HepG2 (cell line): ENCODE results near the gene CCNQ. TPM values are rescaled to one million over a fixed set of nuclear protein-coding genes. Genes with fewer than 3 reads are reported as not detected.

Experiments
- AHR ChIP-seq: IDR thresholded peaks from 2 replicates; pipeline ENCODE4 v1.6.1; 2018; ENCODE audit warnings: missing genetic modification reagents, missing compliant biosample characterization
- ARHGAP35 ChIP-seq: sonication (generic); formaldehyde crosslinking; IDR thresholded peaks from 2 replicates; pipeline ENCODE4 v1.9.0; 2022; ENCODE audit warnings: mild to moderate bottlenecking, inconsistent platforms, moderate library complexity, missing genetic modification reagents, borderline replicate concordance
- ERF ChIP-seq: IDR thresholded peaks from 2 replicates; pipeline ENCODE4 v1.6.1; 2018; ENCODE audit warnings: missing biosample characterization, missing genetic modification reagents
- HIVEP1 ChIP-seq: sonication (generic); formaldehyde crosslinking; IDR thresholded peaks from 2 replicates; pipeline ENCODE4 v1.4.0; 2020; ENCODE audit warnings: mild to moderate bottlenecking, missing genetic modification reagents
- HNRNPK ChIP-seq: fragments of 200-400 bp; formaldehyde crosslinking; IDR thresholded peaks from 2 replicates; pipeline ENCODE4 v1.6.1; 2018; ENCODE audit warnings: low read length, low read depth, moderate library complexity, mild to moderate bottlenecking; ENCODE audit not compliant: poor library complexity, severe bottlenecking
- HOXA9 ChIP-seq: sonication (generic); formaldehyde crosslinking; IDR thresholded peaks from 2 replicates; pipeline ENCODE4 v1.8.1; 2022; ENCODE audit warnings: missing genetic modification reagents, mild to moderate bottlenecking, moderate library complexity, borderline replicate concordance
- MED1 ChIP-seq: sonication (generic); formaldehyde crosslinking; IDR thresholded peaks from 2 replicates; pipeline ENCODE4 v1.4.0; 2020; ENCODE audit warnings: missing genetic modification reagents
- PHB2 ChIP-seq: fragments of 450-650 bp; IDR thresholded peaks from 2 replicates; pipeline ENCODE4 v1.6.1; 2018; ENCODE audit not compliant: partially characterized antibody
- PHF21A ChIP-seq: sonication (generic); formaldehyde crosslinking; IDR thresholded peaks from 2 replicates; pipeline ENCODE4 v1.5.0; 2020; ENCODE audit warnings: mild to moderate bottlenecking, missing genetic modification reagents
- RELA ChIP-seq: sonication (generic); formaldehyde crosslinking; IDR thresholded peaks from 2 replicates; pipeline ENCODE4 v1.4.0; 2020; ENCODE audit warnings: missing genetic modification reagents
- RFX5 ChIP-seq: IDR thresholded peaks from 2 replicates; pipeline ENCODE4 v1.6.1; 2011; ENCODE audit warnings: low read depth, low read length, improper control_type of control experiment
- TGIF2 ChIP-seq: IDR thresholded peaks from 2 replicates; pipeline ENCODE4 v1.6.1; 2016; ENCODE audit warnings: control low read depth, missing compliant biosample characterization
- ZFAT ChIP-seq: sonication (generic); formaldehyde crosslinking; conservative IDR thresholded peaks from 2 replicates; pipeline ENCODE4 v1.8.1; 2023; ENCODE audit warnings: missing genetic modification reagents, inconsistent platforms
- ZNF460 ChIP-seq: sonication (generic); formaldehyde crosslinking; IDR thresholded peaks from 2 replicates; pipeline ENCODE4 v1.5.1; 2020; ENCODE audit warnings: missing genetic modification reagents, mild to moderate bottlenecking, borderline replicate concordance
- ZNF468 ChIP-seq: sonication (generic); formaldehyde crosslinking; IDR thresholded peaks from 2 replicates; pipeline ENCODE4 v1.8.0; 2022; ENCODE audit warnings: mild to moderate bottlenecking, moderate library complexity, missing genetic modification reagents
- ZNF605 ChIP-seq: sonication (generic); formaldehyde crosslinking; IDR thresholded peaks from 2 replicates; pipeline ENCODE4 v1.8.0; 2022; ENCODE audit warnings: mild to moderate bottlenecking, missing genetic modification reagents
- ZNF616 ChIP-seq: sonication (generic); formaldehyde crosslinking; IDR thresholded peaks from 2 replicates; pipeline ENCODE4 v1.5.0; 2020; ENCODE audit warnings: low read depth, mild to moderate bottlenecking, missing genetic modification reagents
- ZNF772 ChIP-seq: sonication (generic); formaldehyde crosslinking; IDR thresholded peaks from 2 replicates; pipeline ENCODE4 v1.5.0; 2020; ENCODE audit warnings: mild to moderate bottlenecking, missing genetic modification reagents
- ZNF879 ChIP-seq: sonication (generic); formaldehyde crosslinking; IDR thresholded peaks from 2 replicates; pipeline ENCODE4 v1.8.1; 2023; ENCODE audit warnings: missing genetic modification reagents
- polyA plus RNA-seq, 8 experiments: library from polyadenylated mRNA; depleted of rRNA in 3 of 8; stranded (reverse) in 7 of 8; unstranded in 1 of 8; fragments of >200 nt; fragmentation: Illumina TruSeq in 4 of 8; extraction: Trizol in 4 of 8; gene quantifications; 2 replicates each; pipeline versions ENCODE4 v1.2.1 to v1.2.3, GENCODE V29; 2011 to 2016; ENCODE audit warnings: low read depth in 4 of 8, missing spikeins in 1 of 8, mixed read lengths in 1 of 8; ENCODE audit not compliant: insufficient read depth in 1 of 8
- total RNA-seq, 5 experiments: library from RNA; depleted of rRNA; stranded (reverse); fragments of >200 nt; fragmentation: Illumina TruSeq; extraction: Trizol; gene quantifications; 2 replicates each; pipeline ENCODE4 v1.2.3, GENCODE V29; 2016; ENCODE audit warnings: low read depth in 1 of 5
- TF ChIP-seq, protein P1 (sequence below): sonication (generic); formaldehyde crosslinking; IDR thresholded peaks from 2 replicates; pipeline ENCODE4 v1.4.0; 2020; ENCODE audit warnings: mild to moderate bottlenecking, missing genetic modification reagents
- TF ChIP-seq, protein P2 (sequence below): IDR thresholded peaks from 2 replicates; pipeline ENCODE4 v1.6.1; 2016; ENCODE audit warnings: low read depth, control low read depth
- TF ChIP-seq, protein P3 (sequence below): sonication (generic); formaldehyde crosslinking; conservative IDR thresholded peaks from 2 replicates; pipeline ENCODE4 v1.4.0; 2020; ENCODE audit warnings: mild to moderate bottlenecking, missing genetic modification reagents, moderate library complexity
- TF ChIP-seq, protein P4 (sequence below): IDR thresholded peaks from 2 replicates; pipeline ENCODE4 v1.6.1; 2016

The CCNQ gene
- total and polyA plus RNA-seq, 2 of the 13 experiments (the other 11 are each of a cell fraction or from before 2014, with no cell fraction given) = 15.0 to 25.5 TPM

DNA sequence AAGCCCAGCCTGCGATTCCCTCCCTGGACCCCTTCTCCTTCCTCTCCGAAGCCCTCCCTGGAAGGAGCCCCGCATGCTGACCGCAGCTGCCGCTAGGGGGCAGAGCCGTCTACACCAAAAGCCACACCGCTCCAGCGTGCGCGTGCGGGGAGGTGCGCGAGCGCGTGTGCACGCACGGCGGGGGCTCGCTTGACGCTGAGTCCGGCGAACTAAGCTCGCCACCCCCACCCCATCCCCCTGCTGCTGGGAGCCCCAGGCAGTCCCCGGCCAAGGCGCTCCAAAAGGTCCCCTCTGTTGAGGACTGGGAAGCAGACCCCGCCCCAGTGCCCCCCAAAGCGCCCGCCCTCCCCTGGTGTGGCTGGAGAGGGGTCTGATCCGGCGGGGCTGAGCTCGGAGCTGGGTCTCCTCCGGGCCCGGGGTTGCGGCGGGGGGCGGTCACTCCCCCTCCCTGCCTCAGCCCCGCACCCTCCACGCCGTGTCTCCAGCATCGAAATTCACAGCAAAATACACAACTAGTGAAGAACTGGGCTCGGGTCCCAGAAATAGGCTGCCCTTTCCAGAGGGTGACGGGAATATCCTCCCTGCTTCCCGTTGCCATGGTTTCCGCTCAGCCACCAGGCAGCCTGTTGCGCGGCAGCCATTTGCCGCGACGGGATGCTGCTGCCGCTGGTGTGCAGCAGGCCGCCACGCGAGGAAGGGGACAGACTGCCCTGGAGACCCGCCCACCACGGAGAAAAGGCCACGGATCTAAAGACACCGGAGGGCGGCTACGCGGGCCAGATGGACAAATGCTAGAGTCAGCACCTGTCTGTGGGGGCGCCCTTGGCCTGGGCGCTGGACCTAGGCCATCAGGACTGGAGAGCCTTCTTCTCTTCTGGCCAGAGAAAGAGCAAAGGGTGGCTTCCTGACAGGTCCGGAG lies 11.2 kb upstream of the CCNQ start (continued):
- TF ChIP-seq ZNF879 (CRISPR knock-in tag) = no peak
- peak; percentile 72 for TF ChIP-seq MED1
- TF ChIP-seq AHR (CRISPR knock-in tag) = no peak
- no peak for TF ChIP-seq ARHGAP35
- TF ChIP-seq PHB2 = no peak
- TF ChIP-seq RFX5 = no peak
- TF ChIP-seq RELA (CRISPR knock-in tag) = no peak
- no peak for TF ChIP-seq ZNF616 (CRISPR knock-in tag)
- TF ChIP-seq ZFAT (CRISPR knock-in tag) = no peak
- TF ChIP-seq, protein P1, sequence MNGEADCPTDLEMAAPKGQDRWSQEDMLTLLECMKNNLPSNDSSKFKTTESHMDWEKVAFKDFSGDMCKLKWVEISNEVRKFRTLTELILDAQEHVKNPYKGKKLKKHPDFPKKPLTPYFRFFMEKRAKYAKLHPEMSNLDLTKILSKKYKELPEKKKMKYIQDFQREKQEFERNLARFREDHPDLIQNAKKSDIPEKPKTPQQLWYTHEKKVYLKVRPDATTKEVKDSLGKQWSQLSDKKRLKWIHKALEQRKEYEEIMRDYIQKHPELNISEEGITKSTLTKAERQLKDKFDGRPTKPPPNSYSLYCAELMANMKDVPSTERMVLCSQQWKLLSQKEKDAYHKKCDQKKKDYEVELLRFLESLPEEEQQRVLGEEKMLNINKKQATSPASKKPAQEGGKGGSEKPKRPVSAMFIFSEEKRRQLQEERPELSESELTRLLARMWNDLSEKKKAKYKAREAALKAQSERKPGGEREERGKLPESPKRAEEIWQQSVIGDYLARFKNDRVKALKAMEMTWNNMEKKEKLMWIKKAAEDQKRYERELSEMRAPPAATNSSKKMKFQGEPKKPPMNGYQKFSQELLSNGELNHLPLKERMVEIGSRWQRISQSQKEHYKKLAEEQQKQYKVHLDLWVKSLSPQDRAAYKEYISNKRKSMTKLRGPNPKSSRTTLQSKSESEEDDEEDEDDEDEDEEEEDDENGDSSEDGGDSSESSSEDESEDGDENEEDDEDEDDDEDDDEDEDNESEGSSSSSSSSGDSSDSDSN (CRISPR knock-in tag) = peak; percentile 58
- peak; percentile 31 for TF ChIP-seq HNRNPK
- TF ChIP-seq ZNF468 (CRISPR knock-in tag) = no peak
- no peak for TF ChIP-seq TGIF2 (CRISPR knock-in tag)
- TF ChIP-seq HIVEP1 (CRISPR knock-in tag) = no peak
- TF ChIP-seq ZNF460 (CRISPR knock-in tag) = no peak
- no peak for TF ChIP-seq HOXA9 (CRISPR knock-in tag)
- TF ChIP-seq, protein P2, sequence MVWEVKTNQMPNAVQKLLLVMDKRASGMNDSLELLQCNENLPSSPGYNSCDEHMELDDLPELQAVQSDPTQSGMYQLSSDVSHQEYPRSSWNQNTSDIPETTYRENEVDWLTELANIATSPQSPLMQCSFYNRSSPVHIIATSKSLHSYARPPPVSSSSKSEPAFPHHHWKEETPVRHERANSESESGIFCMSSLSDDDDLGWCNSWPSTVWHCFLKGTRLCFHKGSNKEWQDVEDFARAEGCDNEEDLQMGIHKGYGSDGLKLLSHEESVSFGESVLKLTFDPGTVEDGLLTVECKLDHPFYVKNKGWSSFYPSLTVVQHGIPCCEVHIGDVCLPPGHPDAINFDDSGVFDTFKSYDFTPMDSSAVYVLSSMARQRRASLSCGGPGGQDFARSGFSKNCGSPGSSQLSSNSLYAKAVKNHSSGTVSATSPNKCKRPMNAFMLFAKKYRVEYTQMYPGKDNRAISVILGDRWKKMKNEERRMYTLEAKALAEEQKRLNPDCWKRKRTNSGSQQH (CRISPR knock-in tag) = no peak
- no peak for TF ChIP-seq PHF21A
- TF ChIP-seq ERF = peak; percentile 57; the same call in 1 of the 2 replicates
- TF ChIP-seq ZNF605 (CRISPR knock-in tag) = 0 out of 2 replicates have a peak, but pooled peaks have one; percentile 15
- TF ChIP-seq, protein P3, sequence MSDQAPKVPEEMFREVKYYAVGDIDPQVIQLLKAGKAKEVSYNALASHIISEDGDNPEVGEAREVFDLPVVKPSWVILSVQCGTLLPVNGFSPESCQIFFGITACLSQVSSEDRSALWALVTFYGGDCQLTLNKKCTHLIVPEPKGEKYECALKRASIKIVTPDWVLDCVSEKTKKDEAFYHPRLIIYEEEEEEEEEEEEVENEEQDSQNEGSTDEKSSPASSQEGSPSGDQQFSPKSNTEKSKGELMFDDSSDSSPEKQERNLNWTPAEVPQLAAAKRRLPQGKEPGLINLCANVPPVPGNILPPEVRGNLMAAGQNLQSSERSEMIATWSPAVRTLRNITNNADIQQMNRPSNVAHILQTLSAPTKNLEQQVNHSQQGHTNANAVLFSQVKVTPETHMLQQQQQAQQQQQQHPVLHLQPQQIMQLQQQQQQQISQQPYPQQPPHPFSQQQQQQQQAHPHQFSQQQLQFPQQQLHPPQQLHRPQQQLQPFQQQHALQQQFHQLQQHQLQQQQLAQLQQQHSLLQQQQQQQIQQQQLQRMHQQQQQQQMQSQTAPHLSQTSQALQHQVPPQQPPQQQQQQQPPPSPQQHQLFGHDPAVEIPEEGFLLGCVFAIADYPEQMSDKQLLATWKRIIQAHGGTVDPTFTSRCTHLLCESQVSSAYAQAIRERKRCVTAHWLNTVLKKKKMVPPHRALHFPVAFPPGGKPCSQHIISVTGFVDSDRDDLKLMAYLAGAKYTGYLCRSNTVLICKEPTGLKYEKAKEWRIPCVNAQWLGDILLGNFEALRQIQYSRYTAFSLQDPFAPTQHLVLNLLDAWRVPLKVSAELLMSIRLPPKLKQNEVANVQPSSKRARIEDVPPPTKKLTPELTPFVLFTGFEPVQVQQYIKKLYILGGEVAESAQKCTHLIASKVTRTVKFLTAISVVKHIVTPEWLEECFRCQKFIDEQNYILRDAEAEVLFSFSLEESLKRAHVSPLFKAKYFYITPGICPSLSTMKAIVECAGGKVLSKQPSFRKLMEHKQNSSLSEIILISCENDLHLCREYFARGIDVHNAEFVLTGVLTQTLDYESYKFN (CRISPR knock-in tag) = 0 out of 2 replicates have a peak, but pooled peaks have one; percentile 13
- peak; percentile 41; the same call in 1 of the 2 replicates for TF ChIP-seq ZNF772 (CRISPR knock-in tag)
- TF ChIP-seq, protein P4, sequence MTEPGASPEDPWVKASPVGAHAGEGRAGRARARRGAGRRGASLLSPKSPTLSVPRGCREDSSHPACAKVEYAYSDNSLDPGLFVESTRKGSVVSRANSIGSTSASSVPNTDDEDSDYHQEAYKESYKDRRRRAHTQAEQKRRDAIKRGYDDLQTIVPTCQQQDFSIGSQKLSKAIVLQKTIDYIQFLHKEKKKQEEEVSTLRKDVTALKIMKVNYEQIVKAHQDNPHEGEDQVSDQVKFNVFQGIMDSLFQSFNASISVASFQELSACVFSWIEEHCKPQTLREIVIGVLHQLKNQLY (CRISPR knock-in tag) = 0 out of 2 replicates have a peak, but pooled peaks have one; percentile 39
